Esophagus muscularis mucosa (tissue), 4 donors: ENCODE data around the gene OR2G6. TPM values are rescaled to one million over a fixed set of nuclear protein-coding genes. Genes with fewer than 3 reads are reported as not detected.
"Not testable (repeated sequence)": the region's sequence is repeated elsewhere in the genome, so short reads cannot be mapped to it uniquely, and the experiment has no call there.

Experiments
- DNase-seq: peaks from one replicate; pipeline ENCODE4 v3.0.0-alpha.2; 2017; ENCODE audit errors: extremely low spot score
- H3K27ac ChIP-seq, 4 donors: fragments of 200-600 bp; sonication (generic); replicated peaks in 1 of 4; 1 replicate in 3 of 4; 2 replicates in 1 of 4; pipeline ENCODE4 v1.5.1; 2016 to 2019; ENCODE audit warnings: mild to moderate bottlenecking in 1 of 4
- H3K27me3 ChIP-seq, 4 donors: fragments of 200-600 bp; sonication (generic); one replicate each; pipeline versions ENCODE4 v1.5.1 to v1.6.0; 2016 to 2019
- H3K36me3 ChIP-seq, 4 donors: fragments of 200-600 bp; sonication (generic); one replicate each; pipeline ENCODE4 v1.5.1; 2016 to 2019
- H3K4me1 ChIP-seq, 4 donors: fragments of 200-600 bp; sonication (generic); one replicate each; pipeline ENCODE4 v1.5.1; 2016 to 2019
- H3K4me3 ChIP-seq, 4 donors: fragments of 200-600 bp; sonication (generic); 1 replicate in 2 of 4; 2 replicates in 2 of 4; pipeline ENCODE4 v1.5.1; 2016 to 2019; ENCODE audit warnings: mild to moderate bottlenecking in 4 of 4, moderate library complexity in 1 of 4
- H3K9me3 ChIP-seq, 4 donors: fragments of 200-600 bp; sonication (generic); 1 replicate in 3 of 4; 2 replicates in 1 of 4; pipeline ENCODE4 v1.5.1; 2016 to 2019
- EP300 ChIP-seq: sonication (generic); formaldehyde crosslinking; IDR thresholded peaks from one replicate; pipeline ENCODE4 v1.6.1; 2017; ENCODE audit warnings: antibody characterized with exemption
- POLR2A ChIP-seq: fragments of 450-650 bp; IDR thresholded peaks from one replicate; pipeline ENCODE4 v1.6.1; 2017; ENCODE audit warnings: antibody characterized with exemption, moderate library complexity, mild to moderate bottlenecking, low read depth
- POLR2AphosphoS5 ChIP-seq, 2 donors: sonication (generic); formaldehyde crosslinking; IDR thresholded peaks; one replicate each; pipeline ENCODE4 v1.6.1; 2017; ENCODE audit warnings: antibody characterized with exemption in 2 of 2
- WGBS: methylation state at CpG from one replicate; pipeline ENCODE4 v1.1.5; 2018; 5-methylcytosine and 5-hydroxymethylcytosine counted together
- intact Hi-C: fragments of 100-400 bp; cut with DNase I; formaldehyde crosslinking; loops from one replicate; pipeline ENCODE4 v1.15.1; 2023
- total RNA-seq, 4 donors: library from RNA; depleted of rRNA; stranded (reverse); fragments of >200 nt; gene quantifications; one replicate each; pipeline versions ENCODE4 v1.1.0 to v1.2.1, GENCODE V29; 2016
- TF ChIP-seq, protein P1 (sequence below), 3 experiments: fragments of 200-600 bp in 2 of 3; fragments of 450-650 bp in 1 of 3; sonication (generic) in 2 of 3; IDR thresholded peaks; one replicate each; pipeline ENCODE4 v1.5.1; 2017 to 2019; ENCODE audit warnings: antibody characterized with exemption in 3 of 3, mild to moderate bottlenecking in 2 of 3, moderate library complexity in 1 of 3

Gene OR2G6
- total RNA-seq, 4 donors from 2014 or later, result not detected

- 89% methylated on average over 4 of the region's 12 CpGs for WGBS
- Histone ChIP-seq H3K27me3 (no peaks in the 10 kb centered on the region), H3K27ac (no peak overlapping the region), H3K36me3 (no peaks in the 10 kb centered on the region), H3K4me3 (no peak overlapping the region), H3K4me1 (no peaks in the 10 kb centered on the region), H3K9me3 (peaks cover 0 to 4% (median 0%) of the 10 kb centered on the region in 4 donors)
- no peak for TF ChIP-seq EP300
- TF ChIP-seq, protein P1, sequence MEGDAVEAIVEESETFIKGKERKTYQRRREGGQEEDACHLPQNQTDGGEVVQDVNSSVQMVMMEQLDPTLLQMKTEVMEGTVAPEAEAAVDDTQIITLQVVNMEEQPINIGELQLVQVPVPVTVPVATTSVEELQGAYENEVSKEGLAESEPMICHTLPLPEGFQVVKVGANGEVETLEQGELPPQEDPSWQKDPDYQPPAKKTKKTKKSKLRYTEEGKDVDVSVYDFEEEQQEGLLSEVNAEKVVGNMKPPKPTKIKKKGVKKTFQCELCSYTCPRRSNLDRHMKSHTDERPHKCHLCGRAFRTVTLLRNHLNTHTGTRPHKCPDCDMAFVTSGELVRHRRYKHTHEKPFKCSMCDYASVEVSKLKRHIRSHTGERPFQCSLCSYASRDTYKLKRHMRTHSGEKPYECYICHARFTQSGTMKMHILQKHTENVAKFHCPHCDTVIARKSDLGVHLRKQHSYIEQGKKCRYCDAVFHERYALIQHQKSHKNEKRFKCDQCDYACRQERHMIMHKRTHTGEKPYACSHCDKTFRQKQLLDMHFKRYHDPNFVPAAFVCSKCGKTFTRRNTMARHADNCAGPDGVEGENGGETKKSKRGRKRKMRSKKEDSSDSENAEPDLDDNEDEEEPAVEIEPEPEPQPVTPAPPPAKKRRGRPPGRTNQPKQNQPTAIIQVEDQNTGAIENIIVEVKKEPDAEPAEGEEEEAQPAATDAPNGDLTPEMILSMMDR (IDR thresholded peaks at IDR 0.05), result no peak
- no peak for TF ChIP-seq POLR2AphosphoS5 (IDR thresholded peaks at IDR 0.05)
- no peak for TF ChIP-seq POLR2A
- intact Hi-C loops, result no loop called here
- no peak for DNase-seq
Observed at GRCh38 chr1:248521856-248522255, 14.0 kb downstream of the OR2G6 start.

- H3K4me3 ChIP-seq, H3K27me3 ChIP-seq, DNase-seq, H3K36me3 ChIP-seq, H3K9me3 ChIP-seq, H3K4me1 ChIP-seq, intact Hi-C loops, H3K27ac ChIP-seq: not testable (repeated sequence)
Observed at GRCh38 chr1:248537449-248537848, 29.6 kb downstream of the OR2G6 start.

DNA sequence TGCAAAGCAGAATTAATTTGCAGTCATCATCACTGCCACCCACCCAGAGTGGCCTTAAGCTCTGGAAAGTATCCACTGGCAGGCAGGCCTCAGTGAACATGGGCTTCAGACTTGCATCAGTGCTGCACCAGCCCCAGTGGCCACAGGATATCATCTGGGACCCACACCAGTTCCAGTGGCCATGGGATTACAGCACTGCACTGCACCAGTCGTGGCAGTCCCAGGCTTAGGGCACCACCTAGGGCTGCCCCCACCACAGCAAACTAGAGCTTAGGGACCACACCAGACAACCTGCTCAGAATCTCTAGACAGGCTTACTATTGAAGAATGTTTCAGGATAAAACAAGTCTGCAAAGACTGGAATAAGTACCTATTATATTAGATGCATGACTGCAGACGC, 39.5 kb downstream of the OR2G6 start:
- H3K4me1 ChIP-seq, H3K27me3 ChIP-seq, intact Hi-C loops, H3K27ac ChIP-seq, H3K4me3 ChIP-seq, H3K36me3 ChIP-seq, H3K9me3 ChIP-seq, DNase-seq: not testable (repeated sequence)
- no CpG with 5 or more reads among the region's 2 CpGs for WGBS

DNA sequence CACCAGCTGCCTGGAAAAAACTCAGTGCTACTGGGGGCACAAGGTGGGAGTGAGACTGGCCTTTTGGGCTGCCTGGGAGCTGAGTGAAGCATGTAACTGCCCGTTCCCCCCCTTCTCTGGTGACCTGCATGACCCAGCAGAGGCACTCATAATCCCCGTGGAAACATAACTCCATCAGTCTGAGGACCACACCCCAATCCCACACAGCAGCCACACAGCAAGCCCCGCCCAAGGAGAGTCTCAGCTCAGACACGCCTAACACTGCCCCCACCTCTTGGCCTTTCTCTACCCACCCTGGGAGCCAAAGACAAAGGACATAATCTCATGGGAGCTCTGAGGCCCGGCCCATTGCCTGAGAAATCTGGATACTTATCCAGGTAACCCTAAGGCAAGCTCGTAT, 43.2 kb downstream of the OR2G6 start:
- H3K27ac ChIP-seq, H3K27me3 ChIP-seq, intact Hi-C loops, H3K36me3 ChIP-seq, H3K9me3 ChIP-seq, DNase-seq, H3K4me3 ChIP-seq, H3K4me1 ChIP-seq: not testable (repeated sequence)
- WGBS, result no CpG with 5 or more reads among the region's 6 CpGs

GRCh38 chr1:248562672-248563071, 54.8 kb downstream of the OR2G6 start, which contains the start of gene OR2T29:
Gene OR2T29 (minus strand): TSS chr1:248562772. CDS start chr1:248559491, 3,281 bp downstream.
- DNase-seq, H3K4me3 ChIP-seq, H3K27me3 ChIP-seq, H3K27ac ChIP-seq, H3K9me3 ChIP-seq, H3K4me1 ChIP-seq, intact Hi-C loops, H3K36me3 ChIP-seq: not testable (repeated sequence)
- 64% methylated on average over 1 of the region's 3 CpGs for WGBS

- H3K4me3 ChIP-seq, H3K27me3 ChIP-seq, H3K36me3 ChIP-seq, DNase-seq, H3K4me1 ChIP-seq, intact Hi-C loops, H3K27ac ChIP-seq, H3K9me3 ChIP-seq: not testable (repeated sequence)
- WGBS, result 68% methylated on average over 11 of the region's 11 CpGs
Observed at GRCh38 chr1:248565530-248566373, 57.9 kb downstream of the OR2G6 start.

DNA sequence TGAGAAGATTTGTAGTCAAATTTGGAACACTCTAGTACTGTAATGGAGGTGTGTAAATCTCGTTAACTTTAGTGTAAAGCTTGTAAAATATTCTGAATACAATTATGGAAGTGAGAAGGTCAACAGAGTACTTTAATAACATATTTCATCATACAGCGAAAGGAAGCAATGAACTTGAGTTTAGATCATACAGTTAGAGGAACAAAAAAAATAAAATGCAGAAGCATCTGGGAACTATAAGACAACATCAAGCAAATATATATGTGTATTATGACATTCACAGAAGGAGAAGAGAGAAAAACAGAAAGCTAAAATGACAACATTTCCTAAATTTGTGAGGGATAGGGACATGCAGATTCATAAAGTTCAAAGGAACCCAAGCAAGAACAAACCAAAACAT, 61.2 kb downstream of the OR2G6 start:
- H3K9me3 ChIP-seq, H3K4me1 ChIP-seq, intact Hi-C loops, H3K27ac ChIP-seq, DNase-seq, H3K27me3 ChIP-seq, H3K36me3 ChIP-seq, H3K4me3 ChIP-seq: not testable (repeated sequence)
- WGBS, result 40% methylated on average over 2 of the region's 2 CpGs

DNA sequence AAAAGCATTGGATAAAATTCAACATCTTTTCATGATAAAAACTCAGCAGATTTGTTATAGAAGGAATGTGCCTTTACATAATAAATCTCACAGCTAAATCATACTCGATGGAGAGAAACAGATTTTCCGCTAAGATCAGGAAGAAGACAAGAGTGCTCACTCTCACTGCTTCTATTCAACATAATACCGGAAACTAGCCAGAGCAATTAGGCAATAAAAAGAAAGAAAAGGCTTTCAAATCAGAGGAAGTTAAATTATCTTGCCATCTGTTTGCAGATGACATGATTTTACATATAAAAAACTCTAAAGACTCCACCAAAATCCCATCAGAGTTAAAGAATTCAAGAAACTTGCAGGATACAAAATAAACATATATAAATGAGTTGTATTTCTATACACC, 62.9 kb downstream of the OR2G6 start:
- H3K4me3 ChIP-seq, DNase-seq, H3K9me3 ChIP-seq, intact Hi-C loops, H3K27me3 ChIP-seq, H3K4me1 ChIP-seq, H3K27ac ChIP-seq, H3K36me3 ChIP-seq: not testable (repeated sequence)
- WGBS, result 69% methylated on average over 3 of the region's 3 CpGs

DNA sequence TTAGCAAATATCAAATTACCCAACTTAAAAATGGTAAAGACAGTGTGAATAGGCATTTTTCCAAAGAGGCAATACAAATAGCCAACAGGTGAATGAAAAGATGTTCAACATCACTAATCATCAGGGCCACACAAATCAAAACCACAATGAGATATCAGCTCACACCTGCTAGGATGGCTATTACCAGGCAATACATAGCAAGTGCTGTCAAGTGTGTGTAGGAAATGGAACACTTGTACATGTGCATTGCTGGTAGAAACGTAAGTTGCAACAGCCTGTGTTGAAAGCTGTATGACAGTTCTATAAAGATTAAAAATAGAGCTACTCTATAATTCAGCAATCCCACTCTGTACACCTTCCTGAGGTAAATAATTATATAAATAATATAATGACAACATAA, 64.2 kb downstream of the OR2G6 start:
- DNase-seq, intact Hi-C loops, H3K27me3 ChIP-seq, H3K27ac ChIP-seq, H3K4me3 ChIP-seq, H3K36me3 ChIP-seq, H3K9me3 ChIP-seq, H3K4me1 ChIP-seq: not testable (repeated sequence)
- WGBS, result no CpG with 5 or more reads among the region's 1 CpG

DNA sequence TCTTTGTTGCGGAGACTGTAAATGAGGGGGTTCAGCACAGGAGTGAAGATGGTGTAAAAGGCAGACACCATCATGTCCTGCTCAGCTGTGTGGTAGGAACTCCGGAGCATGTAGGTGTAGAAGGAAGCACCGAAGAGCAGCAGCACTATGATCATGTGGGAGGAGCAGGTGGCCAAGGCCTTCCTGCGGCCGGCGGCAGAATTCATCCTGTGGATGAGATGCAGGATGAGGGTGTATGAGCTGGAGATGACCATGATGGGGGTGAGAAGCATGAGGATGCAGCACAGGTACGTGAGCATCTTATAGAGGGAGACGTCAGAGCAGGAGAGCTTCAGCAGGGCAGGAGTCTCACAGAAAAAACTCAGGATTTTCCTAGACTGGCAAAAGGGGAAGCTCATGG, 66.0 kb downstream of the OR2G6 start:
- not testable (repeated sequence) for DNase-seq
- WGBS, result 75% methylated on average over 5 of the region's 8 CpGs

GRCh38 chr1:248574657-248575056, 66.8 kb downstream of the OR2G6 start, which contains the start of gene OR2T34:
Gene OR2T34 (minus strand): TSS chr1:248574757. CDS start chr1:248574757, 0 bp downstream.
- H3K4me1 ChIP-seq, H3K4me3 ChIP-seq, intact Hi-C loops, DNase-seq, H3K27me3 ChIP-seq, H3K9me3 ChIP-seq, H3K27ac ChIP-seq, H3K36me3 ChIP-seq: not testable (repeated sequence)
- 80% methylated on average over 2 of the region's 3 CpGs for WGBS

More for the DNA sequence above, 66.0 kb downstream of the OR2G6 start:
- intact Hi-C loops, H3K4me1 ChIP-seq, H3K27ac ChIP-seq, H3K9me3 ChIP-seq, H3K36me3 ChIP-seq, H3K27me3 ChIP-seq, H3K4me3 ChIP-seq: not testable (repeated sequence)
